Jurkat, Clone E6-1 (cell line): Measurements from ENCODE around the gene RASSF8.
A peak's percentile ranks its signal among the peaks of the same experiment; 100 is the strongest.

ENCODE experiments used
- DNase-seq: peaks from one replicate; pipeline ENCODE4 v3.0.0-alpha.2; 2011; ENCODE audit warnings: low read depth, low spot score
- H3K4me3 ChIP-seq: 2 replicates; pipeline ENCODE4 v1.5.1; 2011; ENCODE audit warnings: mild to moderate bottlenecking, low read length, control low read depth, moderate library complexity

Gene RASSF8

GRCh38 chr12:26016516-26016915 lies 58.0 kb downstream of the RASSF8 start:
- no peak for DNase-seq
- no peak overlapping the region for H3K4me3 ChIP-seq

GRCh38 chr12:26017484-26018211 lies 59.2 kb downstream of the RASSF8 start:
- peak; percentile 15 for DNase-seq
- H3K4me3 ChIP-seq: no peak overlapping the region

DNA sequence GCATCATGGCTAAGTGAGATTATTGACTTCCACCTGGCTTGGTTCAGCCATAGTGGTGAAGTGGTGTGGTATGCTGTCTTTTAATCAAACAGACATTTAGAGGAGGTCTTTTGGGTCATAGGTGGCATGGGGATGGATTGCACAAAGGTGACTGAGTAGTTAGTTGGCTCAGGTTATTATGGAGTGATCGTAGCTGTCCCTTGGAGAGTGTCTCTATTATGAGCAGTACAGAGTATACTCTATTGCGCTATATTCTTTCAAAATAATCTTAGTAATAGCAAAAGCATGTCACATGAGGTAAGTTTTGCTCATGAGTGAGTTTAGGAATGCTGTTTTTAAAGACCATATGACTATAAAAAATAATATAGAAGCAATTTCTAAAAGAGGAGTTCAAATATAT lies 60.4 kb downstream of the RASSF8 start:
- H3K4me3 ChIP-seq: no peak overlapping the region
- no peak for DNase-seq

DNA sequence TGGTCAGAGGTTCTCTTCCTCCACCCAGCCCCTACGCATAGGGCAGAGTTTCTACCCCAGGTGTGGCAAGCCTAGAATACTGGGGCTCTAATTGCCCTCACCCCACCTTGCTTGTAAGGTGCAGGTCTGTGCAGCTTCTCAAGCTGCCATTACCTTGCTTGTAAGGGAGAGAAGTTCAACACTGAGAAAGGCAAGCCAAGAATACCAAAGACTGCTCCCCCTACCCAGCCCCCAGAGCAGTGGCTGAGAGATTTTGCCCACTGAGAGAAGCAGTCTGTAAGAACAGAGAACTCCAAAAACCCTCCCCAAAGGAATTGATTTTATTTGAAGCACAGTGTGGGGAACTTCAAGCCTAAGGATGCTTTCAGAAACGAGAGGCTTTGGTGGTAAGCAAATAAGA lies 63.1 kb downstream of the RASSF8 start:
- no peak for DNase-seq
- H3K4me3 ChIP-seq: no peak overlapping the region

- no peak overlapping the region for H3K4me3 ChIP-seq
- no peak for DNase-seq
Measured at GRCh38 chr12:26022043-26022442, 63.6 kb downstream of the RASSF8 start.

GRCh38 chr12:26026713-26027112 lies 68.2 kb downstream of the RASSF8 start:
- H3K4me3 ChIP-seq: no peak overlapping the region
- DNase-seq: no peak

DNA sequence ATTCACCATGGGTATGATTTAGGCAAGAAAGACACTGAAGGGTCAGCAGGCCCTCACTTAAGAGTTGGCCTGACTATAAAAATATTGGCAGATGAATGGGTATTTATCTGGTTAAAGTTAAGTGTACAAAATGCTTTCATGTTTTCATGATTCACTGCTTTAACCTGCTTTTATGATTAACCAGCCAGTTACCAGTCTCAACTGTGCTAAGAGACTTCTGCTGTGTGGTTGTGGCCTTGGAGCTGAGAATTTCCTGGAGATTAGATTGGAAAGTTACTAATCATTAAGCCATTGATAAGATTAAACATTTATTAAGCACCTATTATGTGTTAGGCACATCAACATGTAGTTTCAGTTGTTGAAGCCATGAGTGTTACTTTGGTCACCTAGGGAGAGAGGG lies 68.9 kb downstream of the RASSF8 start:
- H3K4me3 ChIP-seq: no peak overlapping the region
- no peak for DNase-seq

DNA sequence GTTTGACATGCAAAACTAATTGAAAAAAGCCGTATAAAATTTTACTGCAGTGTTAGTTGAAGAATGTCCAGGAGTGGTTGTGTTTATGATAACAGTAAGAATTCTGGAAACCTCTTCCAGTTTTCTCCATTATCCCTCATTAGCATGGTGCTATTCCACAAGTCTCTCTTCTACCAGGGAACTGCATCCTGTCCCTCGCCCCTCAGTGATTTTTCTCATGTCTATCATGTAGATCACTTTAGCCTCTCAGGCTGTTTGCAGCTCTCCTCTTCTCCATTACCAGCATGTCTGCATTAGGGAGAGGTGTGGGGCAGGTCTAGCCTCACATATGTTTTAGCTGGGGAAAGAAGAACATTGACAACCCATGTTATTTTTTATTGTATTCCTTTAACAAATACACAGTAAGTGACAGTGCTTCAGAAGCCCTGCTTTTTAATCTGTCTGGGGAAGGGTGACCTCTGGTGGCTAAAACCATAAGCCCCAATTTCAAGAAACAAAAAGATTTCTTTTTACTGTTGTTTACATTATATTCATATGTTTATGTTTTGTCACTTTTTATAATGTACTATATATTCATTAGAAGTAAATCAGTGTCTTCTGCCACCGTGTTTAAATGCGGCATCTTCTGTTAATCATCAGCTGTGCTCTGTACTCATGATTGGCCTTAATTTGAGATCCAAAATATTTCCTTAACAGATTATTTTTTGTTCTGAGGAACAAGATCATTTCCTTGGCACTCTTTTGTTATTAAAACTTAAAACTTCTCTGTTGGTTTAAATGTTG lies 70.7 kb downstream of the RASSF8 start:
- DNase-seq: peak; percentile 26
- H3K4me3 ChIP-seq: no peak overlapping the region

GRCh38 chr12:26029736-26030022 lies 71.2 kb downstream of the RASSF8 start:
- DNase-seq: no peak
- no peak overlapping the region for H3K4me3 ChIP-seq

GRCh38 chr12:26030371-26030770 lies 71.9 kb downstream of the RASSF8 start:
- no peak for DNase-seq

DNA sequence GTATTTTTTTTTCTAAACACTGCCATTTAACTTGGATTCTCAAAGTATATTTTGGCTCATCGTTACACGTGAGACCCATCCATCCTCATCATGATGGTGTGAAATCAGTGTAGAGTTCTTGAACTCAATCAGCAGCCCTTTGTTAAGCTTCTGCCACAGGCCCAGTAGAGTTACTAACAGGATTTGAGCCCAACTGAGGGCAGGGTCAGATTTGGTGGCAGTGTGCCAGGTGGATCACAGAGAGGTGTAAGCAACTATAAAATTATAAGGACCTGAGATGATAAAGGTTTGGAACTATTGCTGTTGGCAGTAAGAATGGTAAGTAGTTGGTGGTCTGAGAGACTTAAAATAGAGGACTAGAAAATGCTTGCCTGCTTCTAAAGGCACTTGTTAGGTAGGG lies 72.8 kb downstream of the RASSF8 start:
- no peak overlapping the region for H3K4me3 ChIP-seq
- DNase-seq: no peak

More at GRCh38 chr12:26030371-26030770, 71.9 kb downstream of the RASSF8 start:
- no peak overlapping the region for H3K4me3 ChIP-seq

DNA sequence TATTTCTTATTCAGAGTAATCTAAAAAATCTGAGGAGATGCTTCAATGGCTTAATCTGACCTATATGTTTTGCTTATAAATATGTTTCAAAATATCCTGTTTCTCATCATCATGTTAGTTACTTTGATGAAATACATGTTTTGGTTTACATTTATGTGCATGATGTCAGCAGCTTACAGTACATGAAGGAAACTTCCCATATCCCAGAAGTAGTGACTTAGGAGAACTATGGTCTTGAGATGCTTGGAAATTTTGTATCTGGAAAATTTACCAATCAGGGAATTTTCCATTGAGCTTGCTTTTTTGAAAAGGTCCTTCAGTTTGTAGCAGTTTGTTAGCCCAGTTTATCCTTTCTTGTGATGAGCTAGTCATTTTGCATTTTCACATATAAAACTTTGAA lies 73.3 kb downstream of the RASSF8 start:
- no peak for DNase-seq

DNA sequence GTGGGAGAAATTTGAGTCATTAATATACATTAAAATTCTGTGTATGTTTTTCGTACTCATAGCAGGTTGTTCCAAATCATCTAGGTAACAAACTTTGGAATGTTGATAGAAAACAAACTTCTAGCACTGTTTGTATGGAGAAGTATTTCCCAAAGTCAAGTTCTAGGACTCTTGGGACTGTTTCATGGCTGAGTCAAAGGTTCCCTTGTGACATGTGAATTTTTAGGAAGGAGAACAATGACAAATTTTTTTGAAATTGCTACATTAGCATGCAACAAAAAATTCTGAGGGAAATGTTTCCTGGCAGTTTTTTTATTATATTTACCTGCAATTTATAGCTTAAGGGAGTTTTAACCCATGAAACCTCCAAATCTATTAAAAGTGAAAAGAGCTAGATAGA lies 73.8 kb downstream of the RASSF8 start:
- no peak for DNase-seq
- no peak overlapping the region for H3K4me3 ChIP-seq

More for the DNA sequence above, 73.3 kb downstream of the RASSF8 start:
- H3K4me3 ChIP-seq: no peak overlapping the region

GRCh38 chr12:26032719-26033241 lies 74.3 kb downstream of the RASSF8 start:
- DNase-seq: no peak

DNA sequence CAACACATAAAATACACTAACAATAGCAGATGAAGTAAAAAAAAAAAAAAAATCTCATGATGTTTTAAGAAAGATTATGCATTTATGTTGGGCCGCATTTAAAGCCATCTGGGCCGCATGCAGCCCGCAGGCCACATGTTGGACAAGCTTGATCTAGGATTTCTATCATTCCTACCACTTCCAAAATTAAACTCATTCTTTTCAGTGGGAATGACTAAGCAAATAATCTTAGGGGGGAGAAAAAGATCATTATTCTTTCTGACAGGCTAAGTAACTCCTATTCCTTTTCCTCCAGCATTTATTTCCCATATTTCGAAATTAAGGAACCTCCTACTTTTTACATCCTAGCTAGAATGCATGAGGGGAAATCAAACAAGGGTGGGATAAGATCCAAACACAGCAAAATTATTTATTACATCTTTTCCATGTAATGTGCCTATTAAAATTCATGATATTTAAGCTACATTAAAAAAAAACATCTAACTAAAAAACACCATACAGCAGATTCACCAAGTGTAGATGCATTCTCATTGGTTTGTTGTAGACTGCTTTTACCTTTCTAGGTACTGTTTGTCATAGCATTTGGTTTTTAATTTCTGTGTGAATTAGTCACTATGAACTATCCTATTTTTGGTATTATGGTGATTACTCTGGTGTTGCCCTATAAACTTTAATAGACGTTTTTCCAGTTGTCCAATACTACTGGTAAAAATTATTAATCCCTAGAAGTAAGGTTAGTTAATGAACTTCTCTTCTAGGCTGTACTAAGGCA lies 76.1 kb downstream of the RASSF8 start:
- no peak overlapping the region for H3K4me3 ChIP-seq
- no peak for DNase-seq

More at GRCh38 chr12:26032719-26033241, 74.3 kb downstream of the RASSF8 start:
- H3K4me3 ChIP-seq: no peak overlapping the region

- H3K4me3 ChIP-seq: no peak overlapping the region
- no peak for DNase-seq
Measured at GRCh38 chr12:26036877-26037276, 78.4 kb downstream of the RASSF8 start.

GRCh38 chr12:26037615-26038220 lies 79.2 kb downstream of the RASSF8 start:
- no peak overlapping the region for H3K4me3 ChIP-seq
- DNase-seq: no peak

DNA sequence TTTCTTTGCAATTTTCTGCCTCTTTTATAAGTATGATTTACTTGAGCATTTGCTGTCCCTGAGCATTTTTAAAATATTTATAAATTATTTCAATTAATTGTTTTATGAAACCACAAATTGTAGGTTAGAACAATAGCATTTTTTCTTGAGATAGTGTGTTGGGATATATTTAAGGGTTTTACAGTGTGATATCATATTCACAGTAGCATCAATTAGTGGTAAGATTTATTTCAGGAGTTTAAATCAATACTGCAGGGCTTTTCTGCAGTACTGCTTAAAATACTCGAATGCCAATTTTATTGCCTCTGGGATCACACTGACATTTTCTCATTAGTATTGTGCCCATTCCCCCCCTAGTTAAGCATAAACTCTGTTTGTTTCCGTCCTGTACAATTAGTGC lies 84.2 kb downstream of the RASSF8 start:
- no peak overlapping the region for H3K4me3 ChIP-seq
- no peak for DNase-seq
